ENCODE data around the gene ASB2.
A peak's percentile ranks its signal among the peaks of the same experiment; 100 is the strongest.

The ASB2 gene, protein sequence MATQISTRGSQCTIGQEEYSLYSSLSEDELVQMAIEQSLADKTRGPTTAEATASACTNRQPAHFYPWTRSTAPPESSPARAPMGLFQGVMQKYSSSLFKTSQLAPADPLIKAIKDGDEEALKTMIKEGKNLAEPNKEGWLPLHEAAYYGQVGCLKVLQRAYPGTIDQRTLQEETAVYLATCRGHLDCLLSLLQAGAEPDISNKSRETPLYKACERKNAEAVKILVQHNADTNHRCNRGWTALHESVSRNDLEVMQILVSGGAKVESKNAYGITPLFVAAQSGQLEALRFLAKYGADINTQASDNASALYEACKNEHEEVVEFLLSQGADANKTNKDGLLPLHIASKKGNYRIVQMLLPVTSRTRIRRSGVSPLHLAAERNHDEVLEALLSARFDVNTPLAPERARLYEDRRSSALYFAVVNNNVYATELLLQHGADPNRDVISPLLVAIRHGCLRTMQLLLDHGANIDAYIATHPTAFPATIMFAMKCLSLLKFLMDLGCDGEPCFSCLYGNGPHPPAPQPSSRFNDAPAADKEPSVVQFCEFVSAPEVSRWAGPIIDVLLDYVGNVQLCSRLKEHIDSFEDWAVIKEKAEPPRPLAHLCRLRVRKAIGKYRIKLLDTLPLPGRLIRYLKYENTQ

DNA sequence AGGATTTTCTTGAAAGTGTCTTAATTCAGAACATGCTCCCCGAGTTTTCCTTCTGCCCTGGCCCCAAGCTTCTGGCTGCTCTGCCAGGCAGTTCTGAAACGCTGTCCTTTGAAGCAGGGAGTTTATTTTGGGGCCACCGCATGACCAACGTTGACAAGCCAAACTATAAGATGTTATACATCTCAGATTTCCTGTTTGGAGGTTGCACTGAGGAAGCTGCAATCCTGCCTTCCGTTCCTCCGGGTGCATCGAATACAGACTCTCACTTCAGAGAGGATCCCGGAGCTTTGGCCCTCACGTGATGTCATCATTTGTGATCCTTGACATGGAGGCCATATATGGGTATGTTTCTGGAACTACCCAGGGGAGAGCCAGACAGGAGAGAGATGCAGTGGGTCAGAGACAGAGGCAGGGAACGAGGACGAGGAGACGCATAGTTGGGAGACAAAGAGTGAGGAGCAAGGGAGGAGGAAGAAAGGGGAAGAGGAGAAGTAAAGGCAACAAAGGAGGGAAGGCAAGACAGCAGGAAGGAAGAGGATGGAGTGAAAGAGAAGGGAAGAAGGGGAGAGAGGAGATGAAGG, at the start of gene ASB2:
ASB2 (minus strand) TSS at position 94 of the 581 bp plus-strand sequence. CDS start 12,031 bp downstream, outside the sequence.
- DNase-seq, result no peak

GRCh38 chr14:94025720-94026119, 49.4 kb upstream of the ASB2 start:
- DNase-seq, result no peak

- no peak for DNase-seq
Measured at GRCh38 chr14:94024549-94024948, 48.2 kb upstream of the ASB2 start.

DNA sequence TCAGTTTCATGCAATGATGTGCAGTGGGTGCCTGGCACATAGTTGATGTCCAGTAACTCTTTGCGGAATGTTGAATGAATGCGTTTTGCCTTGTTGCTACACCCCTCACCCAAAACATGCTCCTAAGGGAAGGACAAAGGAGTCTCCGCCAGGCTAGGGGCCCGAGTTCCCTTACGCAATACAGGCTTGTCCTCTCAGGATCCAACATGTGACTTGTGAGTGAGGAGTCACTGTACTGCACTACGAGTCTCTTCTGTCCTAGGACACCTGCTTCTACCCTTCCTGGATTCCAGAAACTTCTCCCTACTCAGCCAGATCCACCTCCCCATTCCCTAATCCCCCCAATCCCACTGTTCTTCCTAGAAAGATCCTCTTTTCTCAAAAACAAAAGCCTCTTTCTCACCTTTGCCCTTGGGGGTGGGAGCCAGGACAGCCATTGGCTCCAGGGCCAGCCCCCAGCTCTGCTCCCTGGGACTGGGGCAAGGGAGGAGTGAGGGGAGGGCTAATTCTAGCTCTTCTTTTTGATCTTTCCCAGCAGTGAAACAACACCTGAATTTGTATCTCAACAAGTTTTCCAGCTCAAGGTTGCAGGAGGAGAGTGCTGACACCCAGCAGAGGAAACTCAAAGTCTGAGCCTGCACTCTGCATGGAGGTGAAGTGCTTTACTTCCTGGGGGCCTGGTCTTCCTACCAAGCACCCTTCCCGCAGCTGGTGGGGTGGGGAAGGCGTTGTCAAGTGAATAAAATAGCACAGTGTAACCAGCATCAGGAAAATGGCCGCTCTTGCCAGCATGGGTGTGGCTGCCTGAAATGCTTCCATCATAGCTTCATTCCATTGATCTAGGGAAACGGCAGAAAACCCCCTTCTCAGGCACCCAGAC, 46.4 kb upstream of the ASB2 start:
- DNase-seq, result no peak

DNA sequence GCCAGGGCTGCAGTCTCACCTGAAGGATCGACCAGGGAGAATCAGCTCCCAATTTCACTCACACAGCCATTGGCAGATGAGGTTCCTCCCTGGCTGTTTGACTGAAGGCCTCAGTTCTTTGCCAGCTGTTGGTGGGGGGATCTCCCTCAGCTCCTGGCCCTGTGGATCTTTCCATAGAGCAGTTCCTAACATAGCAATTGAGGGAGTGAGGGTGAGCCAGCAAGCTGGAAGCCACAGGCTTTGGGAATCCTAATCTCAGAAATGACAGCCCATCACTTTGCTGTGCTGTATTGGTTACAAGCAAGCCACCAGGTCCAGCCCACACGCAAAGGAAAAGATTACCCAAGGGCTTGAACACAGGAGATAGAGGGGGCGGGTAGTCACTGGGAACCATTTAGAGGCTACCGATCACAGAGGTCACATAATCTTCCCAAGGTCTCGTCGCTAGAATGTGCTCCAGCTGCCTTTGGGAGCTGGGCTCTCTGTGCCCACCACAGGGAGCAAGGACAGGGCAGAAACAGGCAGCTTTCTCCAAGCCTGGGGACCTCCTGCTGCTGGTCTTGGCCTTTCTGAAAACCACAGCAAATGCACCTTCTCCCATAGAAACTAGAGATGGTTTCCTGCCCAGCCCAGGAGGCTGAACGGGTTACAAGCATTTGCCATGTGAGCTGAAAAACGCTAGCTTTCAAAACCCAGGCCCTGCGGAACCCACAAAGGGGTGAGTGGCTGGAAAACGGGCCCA, 45.2 kb upstream of the ASB2 start:
- DNase-seq, result no peak

- DNase-seq, result no peak
Measured at GRCh38 chr14:94021001-94021400, 44.6 kb upstream of the ASB2 start.

GRCh38 chr14:94020267-94020666, 43.9 kb upstream of the ASB2 start:
- DNase-seq, result no peak

DNA sequence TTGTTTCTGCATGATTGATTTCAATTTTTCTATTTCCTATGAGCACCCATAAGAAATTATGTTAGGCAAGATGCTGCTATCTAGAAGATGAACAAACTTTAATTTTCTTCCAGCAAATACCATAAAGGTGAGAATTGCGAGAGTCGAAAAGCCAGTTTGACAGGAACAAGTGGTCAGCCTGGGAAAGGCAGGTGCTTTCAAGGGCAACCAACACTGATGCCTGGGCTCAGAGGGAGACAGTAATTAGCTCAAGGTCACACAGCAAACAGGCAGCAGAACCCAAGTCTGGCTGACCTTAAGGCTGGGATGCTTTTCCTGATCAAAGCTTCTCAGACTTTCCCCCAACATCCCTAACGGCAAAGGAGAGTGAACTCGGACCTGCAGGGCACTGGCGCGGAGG, 43.0 kb upstream of the ASB2 start:
- no peak for DNase-seq

DNA sequence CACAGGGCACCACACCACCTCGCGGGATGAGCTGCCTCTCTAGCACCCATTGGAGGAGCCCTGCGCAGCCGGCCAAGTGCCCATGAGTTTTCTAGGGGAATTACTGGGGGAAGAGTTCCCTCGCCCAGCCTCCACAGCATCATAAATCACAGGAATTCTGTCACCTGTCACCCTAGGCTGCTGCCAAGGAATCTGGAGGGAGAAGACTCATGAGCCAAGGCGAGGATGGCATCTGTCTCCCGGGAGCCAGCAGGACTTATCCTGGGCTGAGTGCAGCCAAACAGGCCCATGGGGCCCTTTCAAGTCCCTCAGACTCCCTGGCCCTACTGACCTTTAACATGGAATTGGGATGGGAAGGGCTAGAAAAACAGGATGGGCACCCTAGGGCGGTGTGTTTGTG, 41.9 kb upstream of the ASB2 start:
- DNase-seq, result no peak

- no peak for DNase-seq
Measured at GRCh38 chr14:94016446-94016976, 40.1 kb upstream of the ASB2 start.

GRCh38 chr14:94015223-94015622, 38.9 kb upstream of the ASB2 start:
- DNase-seq, result no peak

GRCh38 chr14:94014382-94014781, 38.0 kb upstream of the ASB2 start:
- DNase-seq, result no peak

GRCh38 chr14:94011795-94012194, 35.4 kb upstream of the ASB2 start:
- DNase-seq, result no peak

- no peak for DNase-seq
Measured at GRCh38 chr14:94010625-94011024, 34.3 kb upstream of the ASB2 start.

DNA sequence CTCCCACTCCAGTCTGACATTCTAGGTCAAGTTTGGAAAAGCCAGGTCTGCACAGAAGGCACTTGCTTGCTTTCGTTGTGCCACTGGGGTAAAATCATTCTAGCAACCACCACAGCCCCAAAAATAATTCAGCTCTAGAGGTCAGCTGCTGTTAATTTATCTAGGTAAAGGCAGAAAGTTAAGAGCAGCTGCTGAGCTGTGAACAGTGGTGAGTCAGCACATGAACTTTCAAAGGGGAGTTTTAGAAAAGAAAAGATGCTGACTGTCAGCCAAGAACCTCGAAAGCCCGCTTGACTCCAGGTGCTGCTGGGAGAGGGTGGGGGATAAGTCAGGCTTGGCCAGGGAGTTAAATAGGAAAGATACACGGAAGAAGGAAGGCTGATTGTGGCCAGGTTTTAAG, 33.4 kb upstream of the ASB2 start:
- DNase-seq, result no peak

GRCh38 chr14:94008234-94008633, 31.9 kb upstream of the ASB2 start:
- DNase-seq, result no peak

DNA sequence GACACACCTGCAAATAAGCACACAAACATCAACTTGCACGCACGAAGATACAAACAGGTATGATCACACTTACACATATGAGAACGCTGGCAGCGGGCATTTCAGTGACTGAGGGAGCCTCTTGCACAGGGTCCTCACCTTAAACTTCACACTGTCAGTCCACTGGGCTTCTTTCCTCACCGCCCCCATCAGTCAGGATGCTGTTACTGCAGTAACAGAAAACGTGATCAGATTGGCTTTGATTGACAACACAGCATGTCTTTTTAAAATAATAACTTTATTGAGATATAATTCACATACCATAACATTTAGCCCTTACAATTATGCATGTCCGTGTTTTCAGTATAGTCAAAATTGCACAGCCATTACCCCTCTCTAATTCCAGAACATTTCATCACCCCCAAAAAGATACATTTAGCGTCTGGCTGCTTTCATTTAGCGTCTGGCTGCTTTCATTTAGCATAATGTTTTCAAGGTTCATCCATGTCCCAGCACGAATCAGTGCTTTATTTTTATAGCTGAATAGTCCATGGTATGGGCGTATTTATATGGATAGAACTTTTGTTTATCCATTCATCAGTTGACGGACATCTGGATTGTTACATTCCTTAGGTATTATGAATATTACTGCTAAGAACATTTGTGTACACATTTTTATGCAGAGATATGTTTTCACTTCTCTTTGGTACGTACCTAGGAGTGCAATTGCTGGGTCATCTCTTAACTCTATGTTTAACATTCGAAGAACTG, 29.1 kb upstream of the ASB2 start:
- DNase-seq, result no peak

GRCh38 chr14:94004015-94004414, 27.6 kb upstream of the ASB2 start:
- no peak for DNase-seq

- DNase-seq, result no peak
Measured at GRCh38 chr14:94003397-94003796, 27.0 kb upstream of the ASB2 start.

DNA sequence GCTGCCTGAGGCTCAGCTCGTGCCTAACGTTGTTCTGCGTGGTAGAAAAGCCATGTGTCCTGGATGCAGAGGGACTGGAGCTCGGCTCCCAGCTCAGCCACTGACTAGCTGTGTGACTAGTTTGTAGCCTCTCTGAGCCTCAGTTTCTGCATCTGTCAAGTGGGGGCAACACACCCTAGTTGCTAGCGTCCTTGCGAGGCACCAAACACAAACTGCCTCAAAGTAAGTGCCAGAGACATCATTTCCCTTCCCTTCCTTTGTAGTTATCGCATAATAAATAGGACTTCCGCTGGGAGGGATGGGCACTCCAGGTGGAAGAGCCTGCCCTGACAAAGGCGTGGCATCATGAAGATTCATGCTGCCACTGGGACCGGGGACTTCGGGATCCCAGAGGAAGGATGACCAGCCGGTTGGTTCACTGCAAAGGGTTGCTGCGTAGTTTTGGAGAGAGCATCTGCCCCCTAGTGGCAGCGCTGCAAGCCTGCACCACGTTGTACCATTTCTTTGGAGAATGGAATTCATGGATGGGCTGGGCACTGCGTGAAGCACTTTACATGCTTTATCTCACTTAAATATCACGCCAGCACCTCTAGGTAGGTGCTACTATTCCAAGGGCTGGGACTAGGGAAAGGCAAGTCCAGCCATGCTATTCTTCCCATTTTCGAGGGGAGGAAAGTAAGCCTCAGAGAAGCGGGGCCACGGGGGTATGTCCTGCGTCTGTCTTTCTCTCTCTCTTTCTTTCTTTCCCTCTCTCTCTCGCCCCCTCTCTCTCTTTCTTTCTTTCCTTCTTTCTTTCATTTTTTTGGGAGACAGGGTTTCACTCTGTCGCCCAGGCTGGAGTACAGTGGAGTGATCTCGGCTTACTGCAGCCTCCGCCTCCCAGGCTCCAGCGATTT, 25.4 kb upstream of the ASB2 start:
- DNase-seq, result peak; percentile 58

Measured in stimulated activated CD4-positive, alpha-beta T cell treated with anti-CD3 and anti-CD28 coated beads, Interleukin-4, amount 100 ng/mL, for 1 hour (primary cell).